Measurements from ENCODE around the gene TRIM47.

Gene TRIM47

GRCh38 chr17:75914643-75915267, 36.4 kb upstream of the TRIM47 start:
- Mint-ChIP-seq H3K27ac (no peak overlapping the region), H3K36me3 (peaks cover 6% of the 10 kb centered on the region), H3K9me3 (no peaks in the 10 kb centered on the region), H3K4me3 (no peak overlapping the region), H3K4me1 (peaks cover 7% of the 10 kb centered on the region)
- ATAC-seq (no peak), DNase-seq (ENCODE audit: low spot score in 2 of 2) (no peak)

GRCh38 chr17:75913537-75914210, 35.3 kb upstream of the TRIM47 start:
- no peaks in the 10 kb centered on the region for H3K9me3 Mint-ChIP-seq
- peaks cover 7% of the 10 kb centered on the region for H3K4me1 Mint-ChIP-seq
- H3K4me3 Mint-ChIP-seq, result no peak overlapping the region
- ATAC-seq (no peak), DNase-seq (ENCODE audit: low spot score in 2 of 2) (no peak)
- H3K27ac Mint-ChIP-seq, result no peak overlapping the region
- H3K36me3 Mint-ChIP-seq, result peaks cover 6% of the 10 kb centered on the region

GRCh38 chr17:75910699-75911098, 32.3 kb upstream of the TRIM47 start:
- Mint-ChIP-seq H3K36me3 (peaks cover 6% of the 10 kb centered on the region), H3K27ac (no peak overlapping the region), H3K4me1 (no peaks in the 10 kb centered on the region), H3K9me3 (no peaks in the 10 kb centered on the region), H3K4me3 (no peak overlapping the region)
- ATAC-seq (no peak), DNase-seq (ENCODE audit: low spot score in 2 of 2) (no peak)

- ATAC-seq (no peak), DNase-seq (ENCODE audit: low spot score in 2 of 2) (no peak)
- H3K4me3 Mint-ChIP-seq, result no peak overlapping the region
- H3K36me3 Mint-ChIP-seq, result peaks cover 6% of the 10 kb centered on the region
- H3K27ac Mint-ChIP-seq, result peak overlapping the region; percentile 73
- H3K4me1 Mint-ChIP-seq, result no peaks in the 10 kb centered on the region
- H3K9me3 Mint-ChIP-seq, result no peaks in the 10 kb centered on the region
These were observed 31.5 kb upstream of the TRIM47 start for GRCh38 chr17:75909812-75910274.

GRCh38 chr17:75909051-75909811, 30.9 kb upstream of the TRIM47 start:
- DNase-seq (ENCODE audit: low spot score in 2 of 2) (no peak), ATAC-seq (no peak)
- Mint-ChIP-seq H3K4me1 (peaks cover under 1% of the 10 kb centered on the region), H3K27ac (peak overlapping the region; percentile 73), H3K9me3 (no peaks in the 10 kb centered on the region), H3K4me3 (no peak overlapping the region), H3K36me3 (peaks cover 4% of the 10 kb centered on the region)

DNA sequence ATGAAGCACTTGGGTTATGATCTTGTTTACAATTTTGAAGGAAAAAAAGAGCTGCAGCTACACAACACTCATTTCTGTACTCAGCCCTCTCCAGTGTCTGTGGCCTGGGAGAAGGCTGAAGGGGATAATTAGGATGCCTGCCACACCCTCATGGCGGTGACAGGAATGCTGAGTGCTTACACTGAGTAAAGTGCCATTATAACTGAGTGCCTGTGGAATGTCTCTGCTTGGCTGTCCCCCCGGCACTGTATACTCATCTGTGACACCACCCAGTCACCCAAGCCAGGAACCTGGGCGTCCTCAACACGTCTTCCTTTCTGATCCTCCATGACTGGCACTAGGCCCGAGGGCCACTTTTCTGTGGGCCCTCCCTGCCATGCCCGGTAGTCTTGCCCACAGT, 29.8 kb upstream of the TRIM47 start:
- Mint-ChIP-seq H3K4me3 (no peak overlapping the region), H3K27ac (no peak overlapping the region), H3K4me1 (peaks cover 6% of the 10 kb centered on the region), H3K36me3 (peaks cover 4% of the 10 kb centered on the region), H3K9me3 (no peaks in the 10 kb centered on the region)
- ATAC-seq (no peak), DNase-seq (ENCODE audit: low spot score in 2 of 2) (no peak)

DNA sequence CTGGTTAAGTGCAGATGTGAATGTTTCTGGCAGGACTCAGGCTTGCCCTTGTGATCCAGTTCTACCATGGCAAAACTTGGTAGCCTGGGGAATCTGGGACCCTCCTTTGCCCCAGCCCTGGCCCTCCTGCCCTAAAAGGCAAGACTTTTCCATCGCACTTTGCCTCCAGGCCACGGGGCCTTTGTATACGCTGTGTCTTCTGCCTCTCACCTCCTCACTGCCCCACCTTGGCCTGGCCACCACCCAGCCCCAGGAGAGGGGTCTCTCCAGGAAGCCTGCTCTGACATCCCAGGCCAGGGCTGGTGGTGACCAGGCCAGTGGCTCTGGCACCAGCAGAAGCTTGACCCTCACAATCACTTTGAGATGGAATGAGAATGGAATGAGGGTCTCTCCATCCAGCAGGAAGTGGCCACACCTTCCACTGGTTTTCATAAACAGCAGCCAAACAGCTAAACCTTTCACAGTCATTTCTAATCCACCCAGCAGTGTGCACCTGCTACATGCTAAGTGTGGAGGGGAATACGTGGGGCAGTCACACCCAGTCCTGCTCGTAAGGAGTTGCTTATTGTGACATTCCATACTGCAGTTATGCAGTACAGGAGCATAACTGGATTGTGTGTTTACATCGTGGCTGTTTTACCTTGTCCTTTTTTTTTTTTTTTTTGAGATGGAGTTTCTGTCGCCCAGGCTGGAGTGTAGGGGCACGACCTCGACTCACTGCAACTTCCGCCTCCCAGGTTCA, 27.9 kb upstream of the TRIM47 start:
- DNase-seq (ENCODE audit: low spot score in 2 of 2) (no peak), ATAC-seq (no peak)
- Mint-ChIP-seq H3K27ac (peak overlapping the region; percentile 74), H3K9me3 (no peaks in the 10 kb centered on the region), H3K4me3 (peak overlapping the region; percentile 22), H3K4me1 (peaks cover 6% of the 10 kb centered on the region), H3K36me3 (peaks cover 12% of the 10 kb centered on the region)

DNA sequence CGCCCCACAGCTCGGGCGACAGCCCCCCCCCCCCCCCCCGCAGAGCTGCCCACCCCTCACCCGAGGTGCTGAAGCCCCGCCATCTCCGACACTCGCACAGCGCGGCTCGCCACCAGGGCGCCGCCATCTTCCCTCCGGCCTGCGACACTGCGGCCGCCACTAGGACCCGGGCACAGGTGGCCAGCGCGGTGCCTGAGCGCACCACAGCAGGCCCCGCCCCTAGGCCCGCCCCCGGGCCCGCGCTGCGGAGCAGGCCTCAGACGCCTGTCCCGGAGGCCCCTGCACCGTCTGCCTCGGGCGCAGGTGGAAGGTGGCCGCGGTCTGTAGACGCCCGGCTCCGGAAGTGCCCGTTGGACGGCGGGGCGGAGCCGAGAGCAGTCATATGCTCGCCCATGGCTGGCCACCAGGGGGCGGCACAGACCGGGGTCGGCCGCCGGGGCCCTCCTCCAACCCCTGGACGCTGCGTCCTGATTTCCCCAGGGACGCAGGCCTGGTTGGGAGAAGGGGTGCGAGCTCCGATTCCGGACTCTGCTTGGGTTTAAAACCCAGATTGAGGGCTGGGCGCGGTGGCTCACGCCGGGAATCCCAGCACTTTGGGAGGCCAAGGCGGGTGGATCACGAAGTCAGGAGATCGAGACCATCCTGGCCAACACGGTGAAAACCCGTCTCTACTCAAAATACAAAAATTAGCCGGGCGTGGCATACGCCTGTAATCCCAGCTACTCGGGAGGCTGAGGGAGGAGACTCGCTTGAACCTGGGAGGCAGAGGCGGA, 26.6 kb upstream of the TRIM47 start, which contains the start of gene MRPL38:
Gene MRPL38 (minus strand): TSS at position 136 of the 773 bp plus-strand sequence. CDS start 9 bp downstream, at position 127.
- H3K36me3 Mint-ChIP-seq, result peaks cover 26% of the 10 kb centered on the region
- H3K4me1 Mint-ChIP-seq, result peaks cover 6% of the 10 kb centered on the region
- H3K4me3 Mint-ChIP-seq, result peak within 1 kb of the TSS; percentile 86
- H3K27ac Mint-ChIP-seq, result peak within 1 kb of the TSS; percentile 93
- peak; percentile 98 for DNase-seq (ENCODE audit: low spot score in 2 of 2)
- peak; percentile 98 for ATAC-seq
- no peaks in the 10 kb centered on the region for H3K9me3 Mint-ChIP-seq

DNA sequence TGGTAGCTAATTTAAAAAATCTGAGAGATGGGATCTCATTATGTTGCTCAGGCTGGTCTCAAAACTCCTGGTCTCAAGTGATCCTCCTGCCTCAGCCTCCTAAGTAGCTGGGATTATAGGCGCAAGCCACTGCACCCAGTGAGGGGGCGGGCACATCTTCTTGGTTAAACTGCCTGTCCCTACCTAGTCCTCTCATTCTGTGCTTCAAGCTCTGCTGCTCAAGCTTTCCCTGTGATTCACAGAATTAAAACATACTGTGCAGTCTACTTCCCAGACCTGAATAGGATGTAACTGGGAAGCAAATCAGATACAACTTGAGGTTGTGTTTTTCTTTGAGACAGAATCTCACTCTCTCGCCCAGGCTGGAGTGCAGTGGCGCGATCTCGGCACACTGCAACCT, 24.0 kb upstream of the TRIM47 start:
- Mint-ChIP-seq H3K4me1 (peaks cover 9% of the 10 kb centered on the region), H3K4me3 (no peak overlapping the region), H3K27ac (no peak overlapping the region), H3K9me3 (no peaks in the 10 kb centered on the region), H3K36me3 (peaks cover 50% of the 10 kb centered on the region)
- no peak for ATAC-seq
- no peak for DNase-seq (ENCODE audit: low spot score in 2 of 2)

DNA sequence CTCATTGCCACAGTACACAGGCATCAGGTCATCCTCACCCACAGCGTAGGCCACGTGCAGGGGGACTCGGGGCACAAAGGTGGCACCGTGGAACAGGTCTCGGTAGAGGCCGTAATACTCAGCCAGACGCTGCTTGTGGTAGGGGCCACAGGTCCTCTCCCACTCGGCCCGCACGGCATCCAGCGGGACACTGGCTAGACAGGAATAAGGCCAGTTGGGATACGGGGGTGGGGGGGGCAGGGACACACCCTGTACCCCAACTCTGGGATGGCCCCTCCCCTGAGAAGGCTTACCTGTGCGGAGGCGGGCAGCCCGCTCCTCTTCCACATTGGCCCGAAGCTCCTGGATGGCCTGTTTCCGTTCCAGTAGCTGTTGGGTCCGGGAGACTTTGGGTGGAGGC, 23.3 kb upstream of the TRIM47 start:
- DNase-seq (ENCODE audit: low spot score in 2 of 2), result no peak
- no peak for ATAC-seq
- no peaks in the 10 kb centered on the region for H3K9me3 Mint-ChIP-seq
- no peak overlapping the region for H3K27ac Mint-ChIP-seq
- peaks cover 11% of the 10 kb centered on the region for H3K4me1 Mint-ChIP-seq
- peaks cover 54% of the 10 kb centered on the region for H3K36me3 Mint-ChIP-seq
- H3K4me3 Mint-ChIP-seq, result no peak overlapping the region

DNA sequence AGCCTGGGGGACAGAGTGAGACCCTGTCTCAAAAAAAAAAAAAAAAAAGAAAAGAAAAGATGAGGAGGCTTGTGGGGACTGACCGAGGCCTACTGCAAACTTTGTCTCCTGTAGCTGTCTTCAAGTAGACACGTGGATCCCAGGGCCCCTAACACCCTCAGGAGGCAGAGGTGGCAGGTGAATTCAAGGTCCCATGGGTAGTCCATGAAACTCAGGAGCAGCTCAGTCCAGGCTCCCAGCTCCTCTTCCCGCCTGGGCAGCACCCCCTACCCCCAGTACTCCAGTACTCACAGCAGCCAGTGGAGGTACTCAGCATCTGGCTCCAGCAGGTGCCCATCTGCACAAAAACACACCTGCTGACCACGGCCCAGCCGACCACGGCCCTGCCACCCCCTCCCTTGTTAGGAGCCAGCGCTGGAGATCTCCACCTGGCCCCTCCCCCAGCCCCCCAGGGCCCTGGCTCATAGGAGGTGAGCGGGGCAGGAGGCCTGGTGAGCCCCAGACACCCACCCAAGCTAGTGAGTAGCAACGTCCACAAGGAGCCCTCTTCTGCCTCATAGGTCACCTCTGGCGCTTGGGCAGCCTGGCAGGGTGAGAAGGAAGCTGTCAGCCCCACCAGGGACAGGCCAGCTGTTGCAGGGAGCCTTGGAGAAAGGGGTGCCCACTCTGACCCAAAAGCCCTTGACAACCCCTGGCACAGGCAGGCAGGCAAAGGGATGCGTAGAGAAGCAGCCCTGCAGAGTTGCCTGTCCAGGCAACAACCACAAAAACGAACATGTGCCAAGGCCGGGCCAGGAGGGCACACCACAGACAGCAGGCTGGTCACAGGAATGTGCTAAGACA, 22.5 kb upstream of the TRIM47 start:
- DNase-seq (ENCODE audit: low spot score in 2 of 2) (no peak), ATAC-seq (no peak)
- Mint-ChIP-seq H3K4me3 (no peak overlapping the region), H3K9me3 (no peaks in the 10 kb centered on the region), H3K27ac (no peak overlapping the region), H3K36me3 (peaks cover 56% of the 10 kb centered on the region), H3K4me1 (peaks cover 13% of the 10 kb centered on the region)

GRCh38 chr17:75899767-75900468, 21.5 kb upstream of the TRIM47 start:
- Mint-ChIP-seq H3K27ac (no peak overlapping the region), H3K4me3 (no peak overlapping the region), H3K4me1 (peaks cover 23% of the 10 kb centered on the region), H3K36me3 (peaks cover 63% of the 10 kb centered on the region), H3K9me3 (no peaks in the 10 kb centered on the region)
- no peak for ATAC-seq
- no peak for DNase-seq (ENCODE audit: low spot score in 2 of 2)

- no peak overlapping the region for H3K4me3 Mint-ChIP-seq
- peaks cover 63% of the 10 kb centered on the region for H3K36me3 Mint-ChIP-seq
- H3K4me1 Mint-ChIP-seq, result peaks cover 26% of the 10 kb centered on the region
- H3K27ac Mint-ChIP-seq, result no peak overlapping the region
- H3K9me3 Mint-ChIP-seq, result no peaks in the 10 kb centered on the region
- ATAC-seq (no peak), DNase-seq (ENCODE audit: low spot score in 2 of 2) (no peak)
These were observed 21.0 kb upstream of the TRIM47 start for GRCh38 chr17:75899353-75899752.

Data from stimulated activated effector memory CD8-positive, alpha-beta T cell treated with anti-CD3 and anti-CD28 coated beads, Interleukin-12 subunit alpha, Interleukin-12 subunit beta, amount 100 ng/mL, for 72 hours (primary cell).